Activated naive CD8-positive, alpha-beta T cell treated with anti-CD3 and anti-CD28 coated beads, Interleukin-2, amount 50 U/mL, for 24 hours (primary cell): ENCODE results near the gene BSN.

Experiments
- ATAC-seq: fragments of 150-1000 bp; cut with Tn5 transposase; one replicate; pipeline ENCODE4 v1.10.0; 2021
- DNase-seq: peaks from one replicate; pipeline ENCODE4 v3.0.0; 2021
- H3K27ac Mint-ChIP-seq: one replicate; pipeline ENCODE4 v1.8.0; 2021; ENCODE audit warnings: mild to moderate bottlenecking, mixed read lengths
- H3K27me3 Mint-ChIP-seq: one replicate; pipeline ENCODE4 v1.8.0; 2021; ENCODE audit warnings: mixed read lengths
- H3K36me3 Mint-ChIP-seq: one replicate; pipeline ENCODE4 v1.8.0; 2021; ENCODE audit warnings: low read depth, mixed read lengths
- H3K4me1 Mint-ChIP-seq: one replicate; pipeline ENCODE4 v1.8.0; 2021; ENCODE audit warnings: mixed read lengths
- H3K4me3 Mint-ChIP-seq: one replicate; pipeline ENCODE4 v1.8.0; 2021; ENCODE audit warnings: mild to moderate bottlenecking, moderate library complexity, mixed read lengths
- H3K9me3 Mint-ChIP-seq: one replicate; pipeline ENCODE4 v1.8.0; 2021; ENCODE audit warnings: mixed read lengths

The BSN gene

DNA sequence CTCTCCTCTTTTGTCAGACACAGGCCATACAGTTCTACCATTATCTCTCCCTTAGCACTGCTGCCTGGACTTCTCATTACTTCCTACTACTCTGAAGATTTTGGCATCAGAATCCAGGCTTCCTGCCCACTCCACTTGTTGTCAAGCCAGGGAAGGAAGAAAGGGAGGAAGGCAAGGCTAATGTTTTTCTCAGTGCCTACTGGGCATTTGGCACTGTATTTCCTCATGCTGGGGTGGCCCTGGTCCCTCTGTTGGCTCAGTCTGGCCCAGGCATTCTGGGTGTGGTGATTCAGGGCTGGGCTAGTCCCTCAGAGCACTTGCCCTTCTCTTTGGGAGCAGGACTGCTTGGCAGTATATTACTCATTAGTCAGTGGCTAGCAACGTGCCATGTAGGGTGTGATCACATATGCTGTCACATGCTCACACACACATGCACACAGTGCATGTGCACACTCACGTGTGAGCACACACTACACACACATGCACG is 52.9 kb downstream of the BSN start:
- no peaks in the 10 kb centered on the region for H3K9me3 Mint-ChIP-seq
- no peaks in the 10 kb centered on the region for H3K36me3 Mint-ChIP-seq
- no peaks in the 10 kb centered on the region for H3K27me3 Mint-ChIP-seq
- DNase-seq (no peak), ATAC-seq (no peak)
- H3K4me3 Mint-ChIP-seq, result no peak overlapping the region
- H3K27ac Mint-ChIP-seq, result no peak overlapping the region
- peaks cover 19% of the 10 kb centered on the region for H3K4me1 Mint-ChIP-seq

DNA sequence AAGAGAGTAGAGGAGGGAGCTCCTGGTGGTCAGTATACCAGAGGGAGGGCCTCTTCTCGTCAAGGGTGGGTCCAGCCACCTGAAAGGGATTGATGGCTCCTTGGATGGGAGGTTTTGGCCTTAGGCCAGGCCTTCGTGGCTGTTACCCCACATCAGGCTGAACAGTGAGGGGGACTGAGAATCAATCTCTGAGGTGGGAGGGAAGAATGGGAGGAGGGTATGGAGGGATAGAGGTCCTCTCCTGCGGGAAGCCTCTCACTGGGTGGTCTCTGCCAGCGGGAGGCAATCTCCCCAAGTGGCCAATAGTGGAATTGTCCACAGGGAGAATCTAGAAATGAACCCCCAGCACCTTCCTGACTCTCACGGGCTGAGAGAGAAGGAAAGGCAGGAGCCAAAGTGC is 53.5 kb downstream of the BSN start:
- ATAC-seq (no peak), DNase-seq (no peak)
- Mint-ChIP-seq H3K4me1 (peaks cover 15% of the 10 kb centered on the region), H3K27me3 (no peaks in the 10 kb centered on the region), H3K9me3 (peaks cover 4% of the 10 kb centered on the region), H3K4me3 (no peak overlapping the region), H3K27ac (no peak overlapping the region), H3K36me3 (no peaks in the 10 kb centered on the region)

DNA sequence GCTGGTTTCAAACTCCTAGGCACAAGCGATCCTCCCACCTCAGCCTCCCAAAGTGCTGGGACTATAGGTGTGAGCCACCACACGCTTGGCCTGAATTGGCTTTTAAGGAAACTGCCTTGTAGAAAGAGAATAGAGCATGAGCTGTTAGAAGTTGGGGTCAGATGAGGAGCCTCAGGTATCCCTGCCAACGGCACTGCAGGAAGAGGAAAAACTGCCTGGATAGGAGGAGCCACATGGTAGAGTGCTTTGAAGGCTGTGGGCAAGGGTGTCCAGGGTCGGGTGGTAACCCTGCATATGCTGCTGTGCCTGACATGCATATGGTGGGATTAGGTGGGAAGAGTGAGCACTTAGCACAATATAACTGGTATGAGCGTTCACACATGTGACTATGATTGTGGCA is 55.0 kb downstream of the BSN start:
- Mint-ChIP-seq H3K36me3 (no peaks in the 10 kb centered on the region), H3K27ac (no peak overlapping the region)

DNA sequence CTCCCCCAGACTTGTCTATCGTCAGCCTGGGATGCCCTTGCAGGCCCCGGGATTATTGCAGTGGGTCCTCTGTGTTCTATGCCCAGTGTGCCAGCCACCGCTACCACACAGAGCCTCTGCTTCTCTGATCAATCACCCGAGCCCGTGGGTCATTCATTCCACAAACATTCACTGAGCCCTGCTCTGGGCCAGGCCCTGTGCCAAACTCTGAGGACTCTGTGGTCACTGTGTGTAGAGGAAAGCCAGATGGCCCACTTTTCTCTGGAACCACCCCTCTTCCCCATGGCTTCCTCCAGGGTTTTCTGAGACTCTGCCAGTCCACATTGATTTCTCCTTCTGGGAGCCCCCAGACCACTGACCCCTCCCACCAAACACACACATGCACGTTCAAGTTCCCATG is 55.5 kb downstream of the BSN start:
- Mint-ChIP-seq H3K9me3 (peaks cover 4% of the 10 kb centered on the region), H3K27ac (no peak overlapping the region), H3K4me3 (no peak overlapping the region), H3K4me1 (no peaks in the 10 kb centered on the region), H3K27me3 (no peaks in the 10 kb centered on the region), H3K36me3 (no peaks in the 10 kb centered on the region)
- no peak for DNase-seq
- ATAC-seq, result no peak

More for the DNA sequence above, 55.0 kb downstream of the BSN start:
- Mint-ChIP-seq H3K27me3 (no peaks in the 10 kb centered on the region), H3K4me1 (peaks cover under 1% of the 10 kb centered on the region), H3K4me3 (no peak overlapping the region), H3K9me3 (peaks cover 4% of the 10 kb centered on the region)
- DNase-seq, result no peak
- no peak for ATAC-seq

DNA sequence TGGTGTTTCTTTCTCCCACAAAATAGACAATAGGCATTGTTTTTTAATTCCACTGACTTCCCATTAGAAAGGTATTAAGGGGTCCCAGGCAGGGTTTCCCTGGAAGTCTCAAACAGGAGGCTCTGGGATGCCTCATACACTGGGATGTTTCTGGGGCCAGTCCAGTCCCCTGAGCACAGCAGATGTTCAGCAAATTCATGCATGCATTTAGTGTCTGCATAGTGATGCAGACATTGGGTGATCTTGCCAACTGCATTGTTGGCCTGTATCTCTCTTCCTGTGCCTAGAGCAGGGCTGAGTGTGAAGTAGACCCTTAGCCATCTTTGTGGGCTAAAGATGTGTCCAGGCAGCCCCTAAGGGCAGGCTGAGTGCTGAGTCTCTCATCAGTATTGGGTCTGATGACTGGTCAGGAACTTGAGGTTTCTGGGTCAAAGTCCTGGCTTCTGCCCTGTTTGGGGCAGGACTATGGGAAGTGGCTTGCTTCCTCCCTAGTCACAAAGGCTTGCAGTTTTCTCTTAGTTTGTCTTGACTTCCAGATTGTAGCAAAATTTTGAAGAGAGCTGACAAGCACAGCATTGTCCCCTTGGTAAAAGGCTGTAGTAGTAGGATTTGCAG is 56.5 kb downstream of the BSN start:
- no peaks in the 10 kb centered on the region for H3K36me3 Mint-ChIP-seq
- H3K27ac Mint-ChIP-seq, result no peak overlapping the region
- H3K27me3 Mint-ChIP-seq, result no peaks in the 10 kb centered on the region
- DNase-seq (no peak), ATAC-seq (no peak)
- H3K4me1 Mint-ChIP-seq, result no peaks in the 10 kb centered on the region
- no peak overlapping the region for H3K4me3 Mint-ChIP-seq
- H3K9me3 Mint-ChIP-seq, result peaks cover 4% of the 10 kb centered on the region

- peaks cover 4% of the 10 kb centered on the region for H3K9me3 Mint-ChIP-seq
- no peaks in the 10 kb centered on the region for H3K27me3 Mint-ChIP-seq
- no peak overlapping the region for H3K4me3 Mint-ChIP-seq
- H3K36me3 Mint-ChIP-seq, result no peaks in the 10 kb centered on the region
- no peaks in the 10 kb centered on the region for H3K4me1 Mint-ChIP-seq
- no peak for DNase-seq
- H3K27ac Mint-ChIP-seq, result no peak overlapping the region
- ATAC-seq, result no peak
Observed at GRCh38 chr3:49611291-49611690, 57.0 kb downstream of the BSN start.

DNA sequence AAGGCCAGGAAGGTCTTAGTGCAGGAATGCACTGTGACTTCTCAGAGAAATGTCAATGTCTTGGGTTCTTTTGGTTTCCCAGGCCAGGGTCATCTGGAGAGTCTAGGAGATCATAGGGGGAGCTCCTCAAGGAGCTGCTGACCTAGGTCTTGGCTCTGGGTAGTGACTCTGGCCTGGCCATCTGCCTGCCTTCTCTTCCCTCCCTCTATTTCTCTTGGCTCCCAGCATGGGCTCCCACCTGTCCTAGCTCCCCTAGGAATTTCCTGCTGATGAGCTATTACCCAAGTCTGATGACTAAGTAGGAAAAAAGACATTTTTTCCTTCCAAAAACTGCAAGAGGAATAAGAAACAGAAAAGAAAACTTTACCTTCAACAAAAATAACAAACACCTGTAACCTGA is 57.4 kb downstream of the BSN start:
- no peak for ATAC-seq
- Mint-ChIP-seq H3K27ac (no peak overlapping the region), H3K27me3 (no peaks in the 10 kb centered on the region), H3K4me3 (no peak overlapping the region), H3K9me3 (peaks cover 4% of the 10 kb centered on the region), H3K36me3 (no peaks in the 10 kb centered on the region), H3K4me1 (no peaks in the 10 kb centered on the region)
- no peak for DNase-seq

- Mint-ChIP-seq H3K9me3 (peaks cover 4% of the 10 kb centered on the region), H3K36me3 (no peaks in the 10 kb centered on the region), H3K4me3 (no peak overlapping the region), H3K4me1 (no peaks in the 10 kb centered on the region), H3K27me3 (peaks cover 2% of the 10 kb centered on the region), H3K27ac (no peak overlapping the region)
- DNase-seq, result no peak
- no peak for ATAC-seq
Observed at GRCh38 chr3:49614936-49615335, 60.7 kb downstream of the BSN start.

- DNase-seq, result no peak
- no peak overlapping the region for H3K4me3 Mint-ChIP-seq
- peaks cover 4% of the 10 kb centered on the region for H3K9me3 Mint-ChIP-seq
- H3K4me1 Mint-ChIP-seq, result no peaks in the 10 kb centered on the region
- H3K27me3 Mint-ChIP-seq, result peaks cover 2% of the 10 kb centered on the region
- no peak for ATAC-seq
- no peaks in the 10 kb centered on the region for H3K36me3 Mint-ChIP-seq
- no peak overlapping the region for H3K27ac Mint-ChIP-seq
Observed at GRCh38 chr3:49616061-49616460, 61.8 kb downstream of the BSN start.

GRCh38 chr3:49616491-49616941 is 62.2 kb downstream of the BSN start:
- Mint-ChIP-seq H3K9me3 (peaks cover 4% of the 10 kb centered on the region), H3K27me3 (peaks cover 3% of the 10 kb centered on the region), H3K4me1 (no peaks in the 10 kb centered on the region), H3K27ac (no peak overlapping the region), H3K4me3 (no peak overlapping the region), H3K36me3 (no peaks in the 10 kb centered on the region)
- DNase-seq, result no peak
- ATAC-seq, result no peak

- no peak overlapping the region for H3K27ac Mint-ChIP-seq
- ATAC-seq (no peak), DNase-seq (no peak)
- H3K36me3 Mint-ChIP-seq, result no peaks in the 10 kb centered on the region
- peaks cover 1% of the 10 kb centered on the region for H3K9me3 Mint-ChIP-seq
- H3K27me3 Mint-ChIP-seq, result peaks cover 3% of the 10 kb centered on the region
- H3K4me3 Mint-ChIP-seq, result no peak overlapping the region
- H3K4me1 Mint-ChIP-seq, result no peaks in the 10 kb centered on the region
Observed at GRCh38 chr3:49617390-49618013, 63.2 kb downstream of the BSN start.

- H3K27me3 Mint-ChIP-seq, result peaks cover 3% of the 10 kb centered on the region
Observed at GRCh38 chr3:49618412-49618811, 64.1 kb downstream of the BSN start.

GRCh38 chr3:49619649-49620048 is 65.4 kb downstream of the BSN start:
- no peak for DNase-seq
- peaks cover 3% of the 10 kb centered on the region for H3K27me3 Mint-ChIP-seq

More at GRCh38 chr3:49618412-49618811, 64.1 kb downstream of the BSN start:
- ATAC-seq, result no peak
- no peaks in the 10 kb centered on the region for H3K36me3 Mint-ChIP-seq
- H3K27ac Mint-ChIP-seq, result no peak overlapping the region
- H3K4me3 Mint-ChIP-seq, result no peak overlapping the region
- no peaks in the 10 kb centered on the region for H3K9me3 Mint-ChIP-seq
- no peak for DNase-seq
- H3K4me1 Mint-ChIP-seq, result no peaks in the 10 kb centered on the region

GRCh38 chr3:49620728-49621127 is 66.5 kb downstream of the BSN start:
- Mint-ChIP-seq H3K27me3 (peaks cover 3% of the 10 kb centered on the region), H3K4me3 (no peak overlapping the region), H3K4me1 (no peaks in the 10 kb centered on the region), H3K36me3 (no peaks in the 10 kb centered on the region), H3K9me3 (no peaks in the 10 kb centered on the region), H3K27ac (no peak overlapping the region)
- no peak for DNase-seq
- ATAC-seq, result no peak

More at GRCh38 chr3:49619649-49620048, 65.4 kb downstream of the BSN start:
- H3K36me3 Mint-ChIP-seq, result no peaks in the 10 kb centered on the region
- H3K4me1 Mint-ChIP-seq, result no peaks in the 10 kb centered on the region
- no peak overlapping the region for H3K27ac Mint-ChIP-seq
- H3K9me3 Mint-ChIP-seq, result no peaks in the 10 kb centered on the region
- no peak for ATAC-seq
- H3K4me3 Mint-ChIP-seq, result no peak overlapping the region

DNA sequence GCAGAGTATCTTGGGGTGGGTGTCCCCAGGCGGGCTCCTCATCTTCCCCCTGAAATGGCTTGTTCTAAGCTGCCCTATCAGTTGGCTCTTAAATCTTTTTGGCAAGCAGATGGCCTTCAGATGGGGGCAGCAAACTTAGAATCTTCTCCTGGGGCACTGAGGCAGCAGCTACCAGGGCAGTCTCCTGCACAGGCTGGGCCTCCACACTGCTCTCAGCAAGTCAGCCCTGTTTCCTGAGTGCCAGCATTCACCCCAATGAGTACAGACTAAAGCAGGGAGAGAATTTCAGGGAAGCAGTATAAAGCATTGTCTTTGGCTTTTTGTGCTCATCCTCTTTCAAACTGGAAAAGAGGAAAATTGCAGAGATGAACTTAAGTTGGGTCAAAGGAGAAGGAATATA is 68.8 kb downstream of the BSN start:
- H3K27ac Mint-ChIP-seq, result no peak overlapping the region
- no peak for ATAC-seq
- peaks cover 9% of the 10 kb centered on the region for H3K4me1 Mint-ChIP-seq
- H3K9me3 Mint-ChIP-seq, result no peaks in the 10 kb centered on the region
- H3K4me3 Mint-ChIP-seq, result no peak overlapping the region
- no peak for DNase-seq
- H3K36me3 Mint-ChIP-seq, result no peaks in the 10 kb centered on the region
- peaks cover 1% of the 10 kb centered on the region for H3K27me3 Mint-ChIP-seq
